HG03280 (cell line): Measurements from ENCODE around the gene C5orf24.
A peak's percentile ranks its signal among the peaks of the same experiment; 100 is the strongest.
"Not testable (repeated sequence)": the region's sequence is repeated elsewhere in the genome, so short reads cannot be mapped to it uniquely, and the experiment has no call there.

ENCODE experiments used
- ATAC-seq: cut with Tn5 transposase; IDR thresholded peaks from one replicate; pipeline ENCODE4 v1.9.1; 2021; ENCODE audit warnings: mild to moderate bottlenecking, moderate library complexity; ENCODE audit not compliant: unreplicated experiment

C5orf24 gene

GRCh38 chr5:134856465-134856864 lies 10.7 kb downstream of the C5orf24 start:
- not testable (repeated sequence) for ATAC-seq

DNA sequence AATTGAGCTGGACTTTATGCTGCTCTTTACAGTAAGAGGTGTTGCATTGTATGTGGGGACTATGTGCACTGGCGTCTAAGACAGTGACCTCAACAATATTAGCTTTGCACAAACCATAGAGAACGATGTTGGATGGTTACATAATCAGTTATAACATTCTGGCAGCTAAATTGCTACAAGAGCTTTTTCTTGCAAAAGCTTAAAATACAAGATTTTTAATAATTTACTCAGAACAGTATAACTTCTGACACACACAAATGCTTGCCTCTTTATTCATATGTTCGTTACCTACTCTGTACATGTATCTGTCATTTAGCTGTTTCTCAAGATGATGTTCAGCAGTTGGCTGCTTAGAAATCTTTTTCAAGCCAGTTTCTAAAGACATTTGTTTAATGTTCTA lies 11.6 kb downstream of the C5orf24 start:
- ATAC-seq = no peak

- no peak for ATAC-seq
Observed at GRCh38 chr5:134864707-134865106, 18.9 kb downstream of the C5orf24 start.

- no peak for ATAC-seq
Observed at GRCh38 chr5:134873494-134873893, 27.7 kb downstream of the C5orf24 start.

DNA sequence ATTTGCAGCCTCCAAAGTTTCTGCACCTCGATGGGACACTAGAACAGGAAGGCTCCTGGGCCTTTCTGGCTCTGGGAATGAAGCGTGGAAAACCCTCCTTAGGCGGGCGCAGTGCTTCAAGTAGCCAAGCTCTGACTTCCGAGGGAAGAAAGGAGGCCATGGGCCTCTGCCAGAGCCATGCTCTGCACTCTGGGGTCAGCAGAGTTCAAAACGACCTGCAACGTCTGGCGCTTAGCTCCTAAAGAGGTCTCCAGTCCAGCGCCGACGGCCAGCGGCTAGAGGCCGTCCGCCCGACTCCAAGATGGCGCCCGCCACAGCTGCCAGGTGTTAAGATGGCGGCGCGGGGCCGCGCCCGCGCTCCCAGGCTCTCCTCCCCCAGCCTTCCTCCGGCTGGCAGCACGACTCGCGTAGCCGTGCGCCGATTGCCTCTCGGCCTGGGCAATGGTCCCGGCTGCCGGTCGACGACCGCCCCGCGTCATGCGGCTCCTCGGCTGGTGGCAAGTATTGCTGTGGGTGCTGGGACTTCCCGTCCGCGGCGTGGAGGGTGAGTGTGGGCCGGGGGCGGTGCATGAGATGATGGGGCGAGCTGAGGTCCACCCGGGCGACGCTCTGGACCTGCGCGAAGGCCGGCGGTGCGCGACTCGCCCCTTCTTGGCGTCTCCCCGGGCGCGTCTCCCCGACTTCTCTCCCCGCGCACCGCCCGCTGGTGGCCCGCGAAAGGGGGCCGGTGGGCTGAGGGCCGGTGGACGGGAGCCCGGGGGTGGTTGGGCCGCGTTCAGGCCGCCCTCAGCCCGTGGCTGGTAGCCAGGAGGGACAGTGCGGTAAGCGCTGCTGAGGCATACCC lies 28.4 kb downstream of the C5orf24 start, which contains the start of gene TXNDC15:
Gene TXNDC15, plus strand, starts transcription at position 385 of the 844 bp plus-strand sequence. Its CDS starts 57 bp downstream, at position 442.
- ATAC-seq = peak; percentile 79

DNA sequence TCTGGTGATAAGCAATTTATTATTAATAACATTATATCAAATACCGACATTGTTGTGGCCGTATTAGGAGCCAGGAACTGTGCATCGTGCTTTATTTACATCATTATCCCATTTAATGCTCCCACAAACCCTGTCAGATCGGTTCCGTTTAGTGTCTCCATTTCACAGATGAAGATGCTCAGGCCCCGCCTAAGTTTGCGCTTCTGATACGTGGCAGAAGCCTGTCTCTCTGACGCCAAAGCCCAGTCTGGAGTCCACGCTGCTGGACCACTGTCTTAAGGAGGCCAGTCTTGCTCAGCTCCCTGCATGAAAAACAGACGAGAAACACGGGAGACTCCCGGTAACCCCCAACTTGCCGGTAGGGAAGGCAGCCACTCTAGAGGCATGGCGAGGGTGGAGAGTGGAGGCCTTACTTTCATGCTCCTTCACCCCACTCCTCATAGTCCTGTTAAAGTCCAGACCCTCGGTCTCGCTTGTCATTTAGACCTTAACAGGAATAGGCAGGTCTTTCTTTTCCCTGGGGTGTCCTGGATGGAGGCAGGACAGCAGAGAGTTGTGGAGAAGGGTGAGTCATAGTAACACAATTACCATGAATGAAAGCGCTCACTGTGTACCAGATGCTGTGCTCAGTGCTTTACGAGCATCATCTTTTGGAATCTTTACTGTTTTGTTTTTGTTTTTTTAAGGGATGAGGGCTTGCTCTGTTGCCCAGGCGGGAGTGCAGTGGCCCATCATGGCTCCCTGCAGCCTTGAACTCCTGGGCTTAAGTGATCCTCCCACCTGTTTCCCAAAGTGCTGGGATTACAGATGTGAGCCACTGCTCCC lies 29.3 kb downstream of the C5orf24 start:
- peak; percentile 33 for ATAC-seq

- no peak for ATAC-seq
Observed at GRCh38 chr5:134877159-134877558, 31.4 kb downstream of the C5orf24 start.

GRCh38 chr5:134878403-134878802 lies 32.6 kb downstream of the C5orf24 start:
- no peak for ATAC-seq

GRCh38 chr5:134879456-134879855 lies 33.7 kb downstream of the C5orf24 start:
- ATAC-seq = no peak

DNA sequence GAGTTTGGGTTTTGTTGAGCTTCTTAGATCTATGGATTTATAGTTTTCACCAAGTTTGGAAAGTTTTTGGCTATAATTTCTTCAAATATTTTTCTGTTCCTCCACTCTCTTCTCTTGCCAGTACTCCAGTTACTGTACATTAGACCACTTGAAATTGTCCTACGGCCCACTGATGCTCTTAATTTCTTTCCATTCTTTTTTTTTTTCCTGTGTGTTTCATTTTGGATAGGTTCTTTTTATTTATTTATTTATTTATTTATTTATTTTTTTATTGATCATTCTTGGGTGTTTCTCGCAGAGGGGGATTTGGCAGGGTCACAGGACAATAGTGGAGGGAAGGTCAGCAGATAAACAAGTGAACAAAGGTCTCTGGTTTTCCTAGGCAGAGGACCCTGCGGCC lies 35.2 kb downstream of the C5orf24 start:
- not testable (repeated sequence) for ATAC-seq

DNA sequence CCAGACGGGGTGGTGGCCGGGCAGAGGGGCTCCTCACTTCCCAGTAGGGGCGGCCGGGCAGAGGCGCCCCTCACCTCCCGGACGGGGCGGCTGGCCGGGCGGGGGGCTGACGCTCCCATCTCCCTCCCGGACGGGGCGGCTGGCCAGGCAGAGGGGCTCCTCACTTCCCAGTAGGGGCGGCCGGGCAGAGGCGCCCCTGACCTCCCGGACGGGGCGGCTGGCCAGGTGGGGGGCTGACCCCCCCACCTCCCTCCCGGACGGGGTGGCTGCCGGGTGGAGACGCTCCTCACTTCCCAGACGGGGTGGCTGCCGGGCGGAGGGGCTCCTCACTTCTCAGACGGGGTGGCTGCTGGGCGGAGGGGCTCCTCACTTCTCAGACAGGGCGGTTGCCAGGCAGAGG lies 35.9 kb downstream of the C5orf24 start:
- ATAC-seq = not testable (repeated sequence)

DNA sequence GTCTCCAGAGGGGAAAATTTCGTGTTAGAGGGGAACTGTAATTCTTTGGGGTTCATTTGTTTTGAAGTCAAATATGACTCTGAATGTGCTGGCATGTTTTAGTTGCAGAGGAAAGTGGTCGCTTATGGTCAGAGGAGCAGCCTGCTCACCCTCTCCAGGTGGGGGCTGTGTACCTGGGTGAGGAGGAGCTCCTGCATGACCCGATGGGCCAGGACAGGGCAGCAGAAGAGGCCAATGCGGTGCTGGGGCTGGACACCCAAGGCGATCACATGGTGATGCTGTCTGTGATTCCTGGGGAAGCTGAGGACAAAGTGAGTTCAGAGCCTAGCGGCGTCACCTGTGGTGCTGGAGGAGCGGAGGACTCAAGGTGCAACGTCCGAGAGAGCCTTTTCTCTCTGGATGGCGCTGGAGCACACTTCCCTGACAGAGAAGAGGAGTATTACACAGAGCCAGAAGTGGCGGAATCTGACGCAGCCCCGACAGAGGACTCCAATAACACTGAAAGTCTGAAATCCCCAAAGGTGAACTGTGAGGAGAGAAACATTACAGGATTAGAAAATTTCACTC lies 41.9 kb downstream of the C5orf24 start:
- ATAC-seq = no peak

GRCh38 chr5:134889335-134889734 lies 43.6 kb downstream of the C5orf24 start:
- ATAC-seq = no peak

- no peak for ATAC-seq
Observed at GRCh38 chr5:134891473-134891872, 45.7 kb downstream of the C5orf24 start.

DNA sequence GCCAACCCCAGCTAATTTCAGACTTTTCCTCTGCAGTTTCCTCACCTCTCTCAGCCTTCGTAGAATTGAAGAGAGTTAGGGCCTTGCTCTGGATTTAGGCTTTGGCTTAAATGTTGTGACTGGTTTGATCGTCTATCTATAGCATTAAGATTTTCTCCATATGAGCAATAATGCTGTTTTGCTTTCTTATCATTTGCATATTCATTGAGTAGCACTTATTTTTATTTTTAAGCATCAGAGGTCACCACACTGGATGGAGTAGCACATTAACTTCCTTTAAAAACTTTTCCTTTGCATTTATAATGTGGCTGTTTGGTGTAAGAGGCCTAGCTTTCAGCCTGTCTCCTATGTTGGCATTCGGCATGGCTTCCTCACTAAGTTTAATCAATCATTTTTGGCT lies 46.5 kb downstream of the C5orf24 start:
- no peak for ATAC-seq

DNA sequence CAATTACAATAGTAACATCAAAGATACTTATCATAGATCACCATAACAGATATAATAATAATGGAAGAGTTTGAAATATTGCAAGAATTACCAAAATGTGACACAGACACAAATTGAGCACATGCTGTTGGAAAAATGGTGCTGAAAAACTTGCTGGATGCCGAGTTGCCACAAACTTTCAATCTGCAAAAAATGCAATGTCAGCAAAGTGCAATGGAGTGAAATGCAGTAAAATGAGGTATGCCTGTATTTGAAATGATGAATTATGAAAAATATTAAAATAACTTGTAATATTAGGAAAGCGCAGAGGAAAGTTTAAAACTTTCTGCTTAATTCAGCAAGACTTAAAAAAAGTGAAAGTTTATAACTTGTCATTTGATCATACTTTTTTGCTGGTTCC lies 47.2 kb downstream of the C5orf24 start:
- no peak for ATAC-seq

- ATAC-seq = no peak
Observed at GRCh38 chr5:134893748-134894505, 48.2 kb downstream of the C5orf24 start.

- ATAC-seq = peak; percentile 22
Observed at GRCh38 chr5:134902071-134902801, 56.5 kb downstream of the C5orf24 start.

DNA sequence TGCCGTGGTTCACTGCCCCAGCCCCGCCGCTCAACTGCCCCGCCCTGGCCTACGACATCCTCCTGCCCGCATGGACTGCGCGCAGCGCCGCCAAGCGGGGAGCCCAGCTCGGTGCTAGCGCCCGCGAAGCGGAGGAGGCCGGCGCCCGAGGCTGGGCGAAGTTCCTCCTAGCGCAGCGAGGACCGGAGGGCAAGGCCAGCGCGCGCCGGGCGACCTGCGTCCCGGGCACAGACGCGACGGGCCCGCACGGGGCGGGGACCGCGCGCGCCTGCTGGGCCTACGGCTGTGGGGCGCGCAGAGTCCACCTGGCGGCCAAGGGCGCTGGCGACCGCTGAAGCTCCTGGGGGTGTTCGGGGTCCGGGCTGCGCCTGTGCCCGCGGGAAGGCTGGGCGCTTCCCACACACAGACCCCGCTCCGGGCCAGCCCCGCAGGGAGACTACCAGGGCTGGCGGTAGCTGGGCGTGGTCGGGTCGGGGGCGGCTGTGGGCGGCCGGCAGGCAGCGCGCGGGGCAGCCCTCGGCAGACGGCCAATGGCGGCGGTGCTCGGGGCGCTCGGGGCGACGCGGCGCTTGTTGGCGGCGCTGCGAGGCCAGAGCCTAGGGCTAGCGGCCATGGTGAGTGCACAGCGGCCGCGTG lies 59.0 kb downstream of the C5orf24 start, which contains the start of gene PCBD2:
Gene PCBD2, plus strand, starts transcription at position 522 of the 636 bp plus-strand sequence. Its CDS starts 9 bp downstream, at position 531.
- ATAC-seq = peak; percentile 79
